MM.1S (cell line): Measurements from ENCODE around the gene TXN2.

ENCODE experiments used
- CTCF ChIP-seq: fragments of 300-600 bp; sonication (generic); IDR thresholded peaks from 2 replicates; pipeline ENCODE4 v1.5.1; 2016; ENCODE audit warnings: antibody characterized with exemption, low read length, mixed read lengths
- EZH2phosphoT487 ChIP-seq: fragments of 300-600 bp; sonication (generic); IDR thresholded peaks from 2 replicates; pipeline ENCODE4 v1.6.1; 2018; ENCODE audit warnings: antibody characterized with exemption, low read length

DNA sequence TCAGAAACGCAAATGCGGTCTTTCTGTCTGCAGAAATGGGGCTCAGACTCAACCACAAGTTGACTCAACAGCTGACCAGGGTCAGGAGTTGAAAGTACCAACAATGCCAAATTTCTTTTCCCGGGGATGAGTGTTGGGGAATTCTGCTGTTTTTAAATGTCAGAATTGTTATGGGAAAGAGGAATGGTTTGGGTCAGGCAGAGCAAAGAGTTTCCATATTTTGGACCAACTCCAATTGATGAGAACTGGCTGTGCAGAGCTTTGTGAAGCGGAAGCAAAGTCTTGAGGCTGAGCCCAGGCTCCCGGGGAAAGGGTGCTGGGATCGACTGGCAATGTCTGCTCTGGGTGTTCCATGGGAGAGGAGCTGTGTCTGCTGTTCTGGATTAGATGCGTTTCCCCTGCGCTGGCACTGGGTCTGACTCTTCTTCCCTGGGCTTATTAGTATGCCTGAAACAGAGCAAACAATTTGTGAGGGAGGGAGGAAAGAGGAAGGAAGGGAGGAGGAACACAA, 36.2 kb downstream of the TXN2 start:
- TF ChIP-seq CTCF (no peak), EZH2phosphoT487 (no peak)
